Memory B cell (primary cell): ENCODE results near the gene RNASE8.

Source experiments
- ATAC-seq: fragments of 150-1000 bp; cut with Tn5 transposase; 2 replicates; pipeline ENCODE4 v1.10.0; 2021; ENCODE audit warnings: low read depth, mild to moderate bottlenecking, moderate library complexity
- DNase-seq, 2 donors: peaks; one replicate each; pipeline ENCODE4 v3.0.0; 2022; ENCODE audit warnings: low spot score in 2 of 2
- H3K27ac Mint-ChIP-seq: one replicate; pipeline ENCODE4 v1.8.0; 2022; ENCODE audit warnings: mild to moderate bottlenecking, moderate library complexity, mixed read lengths
- H3K27me3 Mint-ChIP-seq: one replicate; pipeline ENCODE4 v1.8.0; 2022; ENCODE audit warnings: mixed read lengths
- H3K36me3 Mint-ChIP-seq: one replicate; pipeline ENCODE4 v1.8.0; 2022; ENCODE audit warnings: mild to moderate bottlenecking, mixed read lengths
- H3K4me1 Mint-ChIP-seq: one replicate; pipeline ENCODE4 v1.8.0; 2022; ENCODE audit warnings: mixed read lengths
- H3K4me3 Mint-ChIP-seq: one replicate; pipeline ENCODE4 v1.8.0; 2022; ENCODE audit warnings: mild to moderate bottlenecking, moderate library complexity, mixed read lengths
- H3K9me3 Mint-ChIP-seq: one replicate; pipeline ENCODE4 v1.8.0; 2022; ENCODE audit warnings: mixed read lengths

The RNASE8 gene

GRCh38 chr14:21102521-21103410 lies 45.1 kb downstream of the RNASE8 start:
- peaks cover 12% of the 10 kb centered on the region for H3K4me1 Mint-ChIP-seq
- peak overlapping the region; percentile 62 for H3K27ac Mint-ChIP-seq
- DNase-seq, result no peak
- H3K9me3 Mint-ChIP-seq, result no peaks in the 10 kb centered on the region
- H3K36me3 Mint-ChIP-seq, result no peaks in the 10 kb centered on the region
- no peak for ATAC-seq
- peak overlapping the region; percentile 74 for H3K4me3 Mint-ChIP-seq
- peaks cover 5% of the 10 kb centered on the region for H3K27me3 Mint-ChIP-seq

- Mint-ChIP-seq H3K9me3 (no peaks in the 10 kb centered on the region), H3K4me1 (peaks cover 12% of the 10 kb centered on the region), H3K36me3 (no peaks in the 10 kb centered on the region), H3K4me3 (peak overlapping the region; percentile 74), H3K27me3 (peaks cover 5% of the 10 kb centered on the region), H3K27ac (peak overlapping the region; percentile 62)
- ATAC-seq (no peak), DNase-seq (no peak)
Measured at GRCh38 chr14:21103411-21103709, 45.7 kb downstream of the RNASE8 start.

- Mint-ChIP-seq H3K27me3 (peaks cover 5% of the 10 kb centered on the region), H3K4me1 (peaks cover 11% of the 10 kb centered on the region)
- peak; percentile 83 for ATAC-seq
Measured at GRCh38 chr14:21103710-21104447, 46.3 kb downstream of the RNASE8 start.

GRCh38 chr14:21104448-21105060 lies 46.9 kb downstream of the RNASE8 start:
- H3K9me3 Mint-ChIP-seq, result no peaks in the 10 kb centered on the region
- H3K27ac Mint-ChIP-seq, result peak overlapping the region; percentile 62
- H3K4me1 Mint-ChIP-seq, result peaks cover 9% of the 10 kb centered on the region
- peak; percentile 50 for ATAC-seq
- peak in 1 of 2 donors; percentile 54 for DNase-seq
- no peaks in the 10 kb centered on the region for H3K36me3 Mint-ChIP-seq
- peaks cover 3% of the 10 kb centered on the region for H3K27me3 Mint-ChIP-seq
- H3K4me3 Mint-ChIP-seq, result peak overlapping the region; percentile 74

More at GRCh38 chr14:21103710-21104447, 46.3 kb downstream of the RNASE8 start:
- peak; percentile 91 to 98 for DNase-seq
- no peaks in the 10 kb centered on the region for H3K9me3 Mint-ChIP-seq
- peak overlapping the region; percentile 74 for H3K4me3 Mint-ChIP-seq
- H3K36me3 Mint-ChIP-seq, result no peaks in the 10 kb centered on the region
- peak overlapping the region; percentile 62 for H3K27ac Mint-ChIP-seq

GRCh38 chr14:21105095-21105494 lies 47.5 kb downstream of the RNASE8 start:
- no peak overlapping the region for H3K4me3 Mint-ChIP-seq
- H3K36me3 Mint-ChIP-seq, result no peaks in the 10 kb centered on the region
- ATAC-seq (no peak), DNase-seq (no peak)
- peaks cover 9% of the 10 kb centered on the region for H3K4me1 Mint-ChIP-seq
- no peak overlapping the region for H3K27ac Mint-ChIP-seq
- no peaks in the 10 kb centered on the region for H3K9me3 Mint-ChIP-seq
- H3K27me3 Mint-ChIP-seq, result peaks cover 3% of the 10 kb centered on the region

- no peaks in the 10 kb centered on the region for H3K36me3 Mint-ChIP-seq
- H3K27me3 Mint-ChIP-seq, result no peaks in the 10 kb centered on the region
- peaks cover 9% of the 10 kb centered on the region for H3K4me1 Mint-ChIP-seq
- DNase-seq (no peak), ATAC-seq (no peak)
- no peak overlapping the region for H3K4me3 Mint-ChIP-seq
- H3K9me3 Mint-ChIP-seq, result no peaks in the 10 kb centered on the region
- H3K27ac Mint-ChIP-seq, result no peak overlapping the region
Measured at GRCh38 chr14:21106176-21106497, 48.5 kb downstream of the RNASE8 start.

GRCh38 chr14:21106498-21107282 lies 49.1 kb downstream of the RNASE8 start:
- Mint-ChIP-seq H3K27me3 (no peaks in the 10 kb centered on the region), H3K9me3 (no peaks in the 10 kb centered on the region), H3K4me1 (peaks cover 9% of the 10 kb centered on the region), H3K27ac (no peak overlapping the region), H3K4me3 (no peak overlapping the region), H3K36me3 (no peaks in the 10 kb centered on the region)
- ATAC-seq, result no peak
- peak; percentile 64 to 66 for DNase-seq

GRCh38 chr14:21107283-21107800 lies 49.7 kb downstream of the RNASE8 start:
- Mint-ChIP-seq H3K27ac (no peak overlapping the region), H3K36me3 (no peaks in the 10 kb centered on the region), H3K4me1 (peaks cover 9% of the 10 kb centered on the region), H3K4me3 (no peak overlapping the region), H3K9me3 (no peaks in the 10 kb centered on the region), H3K27me3 (no peaks in the 10 kb centered on the region)
- ATAC-seq (no peak), DNase-seq (no peak)
